Kidney capillary endothelial cell (primary cell): ENCODE results near the gene MPP7.

Experiments
- DNase-seq: peaks from one replicate; pipeline ENCODE4 v3.0.0-alpha.2; 2018; ENCODE audit warnings: low spot score

Gene MPP7

GRCh38 chr10:28305553-28305952, 2.7 kb upstream of the MPP7 start:
- DNase-seq = no peak

GRCh38 chr10:28304032-28304571, 1.2 kb upstream of the MPP7 start:
- no peak for DNase-seq

GRCh38 chr10:28302012-28302637, 739 bp downstream of the MPP7 start:
- no peak for DNase-seq

- no peak for DNase-seq
These were observed 2.8 kb downstream of the MPP7 start for GRCh38 chr10:28300027-28300426.

GRCh38 chr10:28298951-28299350, 3.9 kb downstream of the MPP7 start:
- DNase-seq = no peak

- no peak for DNase-seq
These were observed 6.8 kb downstream of the MPP7 start for GRCh38 chr10:28296023-28296422.

GRCh38 chr10:28295336-28295735, 7.5 kb downstream of the MPP7 start:
- no peak for DNase-seq

GRCh38 chr10:28294809-28295208, 8.1 kb downstream of the MPP7 start:
- DNase-seq = no peak

- DNase-seq = no peak
These were observed 8.7 kb downstream of the MPP7 start for GRCh38 chr10:28294169-28294532.

- no peak for DNase-seq
These were observed 9.4 kb downstream of the MPP7 start for GRCh38 chr10:28293236-28294168.

- DNase-seq = no peak
These were observed 11.0 kb downstream of the MPP7 start for GRCh38 chr10:28291881-28292297.

- DNase-seq = no peak
These were observed 17.0 kb downstream of the MPP7 start for GRCh38 chr10:28285816-28286215.

GRCh38 chr10:28284126-28284525, 18.7 kb downstream of the MPP7 start:
- DNase-seq = no peak

- no peak for DNase-seq
These were observed 19.6 kb downstream of the MPP7 start for GRCh38 chr10:28283251-28283650.

GRCh38 chr10:28282336-28282735, 20.5 kb downstream of the MPP7 start:
- no peak for DNase-seq

- DNase-seq = no peak
These were observed 21.0 kb downstream of the MPP7 start for GRCh38 chr10:28281726-28282315.

GRCh38 chr10:28280652-28281051, 22.2 kb downstream of the MPP7 start:
- no peak for DNase-seq

- DNase-seq = no peak
These were observed 23.0 kb downstream of the MPP7 start for GRCh38 chr10:28279878-28280277.

- DNase-seq = no peak
These were observed 24.0 kb downstream of the MPP7 start for GRCh38 chr10:28278842-28279241.

GRCh38 chr10:28276384-28276783, 26.5 kb downstream of the MPP7 start:
- DNase-seq = no peak

GRCh38 chr10:28274475-28274874, 28.4 kb downstream of the MPP7 start:
- no peak for DNase-seq

GRCh38 chr10:28273343-28273742, 29.5 kb downstream of the MPP7 start:
- DNase-seq = no peak
